Measurements from ENCODE around the gene RHOG. TPM values are rescaled to one million over a fixed set of nuclear protein-coding genes. Genes with fewer than 3 reads are reported as not detected.
"Not testable (repeated sequence)": the region's sequence is repeated elsewhere in the genome, so short reads cannot be mapped to it uniquely, and the experiment has no call there.

RHOG gene
- total RNA-seq, 4 donors from 2014 or later: 38.0 to 77.4 (median 46.9) TPM

GRCh38 chr11:3822312-3822711 lies 18.4 kb downstream of the RHOG start:
- Histone ChIP-seq H3K36me3 (peaks cover 0 to 14% of the 10 kb centered on the region in 2 donors), H3K4me3 (no peak overlapping the region), H3K4me1 (no peaks in the 10 kb centered on the region), H3K27ac (no peak overlapping the region), H3K27me3 (no peaks in the 10 kb centered on the region), H3K9me3 (no peaks in the 10 kb centered on the region)
- in situ Hi-C loops (cut with MboI; ENCODE audit: low sequenced_read_pairs in 4 of 4): no loop called here
- DNase-seq (no peak), ATAC-seq (no peak)
- intact Hi-C loops (cut with DNase I; ENCODE audit: low total_unique reads): no loop called here
- TF ChIP-seq CTCF (IDR thresholded peaks at IDR 0.05 in 4 of 5, conservative IDR thresholded peaks at IDR 0.05 in 1 of 5) (no peak), POLR2A (IDR thresholded peaks at IDR 0.05) (no peak)

- intact Hi-C loops (cut with DNase I; ENCODE audit: low total_unique reads): no loop called here
- no peak for TF ChIP-seq POLR2A (IDR thresholded peaks at IDR 0.05)
- TF ChIP-seq CTCF (IDR thresholded peaks at IDR 0.05 in 4 of 5, conservative IDR thresholded peaks at IDR 0.05 in 1 of 5): no peak
- in situ Hi-C loops (cut with MboI; ENCODE audit: low sequenced_read_pairs in 4 of 4): no loop called here
Observed at GRCh38 chr11:3820971-3821370, 19.8 kb downstream of the RHOG start.

GRCh38 chr11:3817181-3817800 lies 23.5 kb downstream of the RHOG start:
- no peaks in the 10 kb centered on the region for H3K9me3 ChIP-seq
- no peak for DNase-seq
- H3K36me3 ChIP-seq: no peaks in the 10 kb centered on the region
- ATAC-seq: no peak
- no peaks in the 10 kb centered on the region for H3K4me1 ChIP-seq
- in situ Hi-C loops (cut with MboI; ENCODE audit: low sequenced_read_pairs in 4 of 4): no loop called here
- intact Hi-C loops (cut with DNase I; ENCODE audit: low total_unique reads): no loop called here
- no peaks in the 10 kb centered on the region for H3K27me3 ChIP-seq
- TF ChIP-seq POLR2A (IDR thresholded peaks at IDR 0.05) (no peak), CTCF (IDR thresholded peaks at IDR 0.05 in 4 of 5, conservative IDR thresholded peaks at IDR 0.05 in 1 of 5) (no peak)
- H3K4me3 ChIP-seq: no peak overlapping the region
- no peak overlapping the region for H3K27ac ChIP-seq

More at GRCh38 chr11:3820971-3821370, 19.8 kb downstream of the RHOG start:
- no peaks in the 10 kb centered on the region for H3K4me1 ChIP-seq
- no peak overlapping the region for H3K4me3 ChIP-seq
- H3K36me3 ChIP-seq: peaks cover 0 to under 1% of the 10 kb centered on the region in 2 donors
- H3K9me3 ChIP-seq: no peaks in the 10 kb centered on the region
- H3K27ac ChIP-seq: no peak overlapping the region
- ATAC-seq: no peak
- no peak for DNase-seq
- no peaks in the 10 kb centered on the region for H3K27me3 ChIP-seq

- H3K27ac ChIP-seq: no peak overlapping the region
- no peaks in the 10 kb centered on the region for H3K9me3 ChIP-seq
- H3K4me1 ChIP-seq: no peaks in the 10 kb centered on the region
- no peak overlapping the region for H3K4me3 ChIP-seq
- in situ Hi-C loops (cut with MboI; ENCODE audit: low sequenced_read_pairs in 4 of 4) (no loop called here), intact Hi-C loops (cut with DNase I; ENCODE audit: low total_unique reads) (no loop called here)
- ATAC-seq (no peak), DNase-seq (no peak)
- no peaks in the 10 kb centered on the region for H3K27me3 ChIP-seq
- H3K36me3 ChIP-seq: no peaks in the 10 kb centered on the region
- TF ChIP-seq CTCF (IDR thresholded peaks at IDR 0.05 in 4 of 5, conservative IDR thresholded peaks at IDR 0.05 in 1 of 5) (no peak), POLR2A (IDR thresholded peaks at IDR 0.05) (no peak)
Observed at GRCh38 chr11:3816673-3817072, 24.1 kb downstream of the RHOG start.

GRCh38 chr11:3815845-3816244 lies 24.9 kb downstream of the RHOG start:
- no peak for DNase-seq
- in situ Hi-C loops (cut with MboI; ENCODE audit: low sequenced_read_pairs in 4 of 4): no loop called here

GRCh38 chr11:3814832-3815231 lies 25.9 kb downstream of the RHOG start:
- DNase-seq; ATAC-seq; in situ Hi-C loops (cut with MboI; ENCODE audit: low sequenced_read_pairs in 4 of 4); H3K36me3 ChIP-seq; H3K27ac ChIP-seq; H3K27me3 ChIP-seq; H3K9me3 ChIP-seq; H3K4me3 ChIP-seq; intact Hi-C loops (cut with DNase I; ENCODE audit: low total_unique reads): not testable (repeated sequence)
- H3K4me1 ChIP-seq: peaks cover 0 to 16% of the 10 kb centered on the region in 2 donors

More at GRCh38 chr11:3815845-3816244, 24.9 kb downstream of the RHOG start:
- TF ChIP-seq CTCF (IDR thresholded peaks at IDR 0.05 in 4 of 5, conservative IDR thresholded peaks at IDR 0.05 in 1 of 5): no peak
- TF ChIP-seq POLR2A (IDR thresholded peaks at IDR 0.05): no peak
- Histone ChIP-seq H3K36me3 (no peaks in the 10 kb centered on the region), H3K4me3 (no peak overlapping the region), H3K9me3 (no peaks in the 10 kb centered on the region), H3K27ac (no peak overlapping the region), H3K27me3 (no peaks in the 10 kb centered on the region), H3K4me1 (peaks cover 0 to 6% of the 10 kb centered on the region in 2 donors)
- no peak for ATAC-seq
- intact Hi-C loops (cut with DNase I; ENCODE audit: low total_unique reads): no loop called here

Measured in gastrocnemius medialis (tissue), 4 donors.